ENCODE results near the gene MOK. TPM values are rescaled to one million over a fixed set of nuclear protein-coding genes. Genes with fewer than 3 reads are reported as not detected.

Gene MOK
- total RNA-seq, 3 donors from 2014 or later, result 13.0 to 29.0 (median 23.9) TPM

DNA sequence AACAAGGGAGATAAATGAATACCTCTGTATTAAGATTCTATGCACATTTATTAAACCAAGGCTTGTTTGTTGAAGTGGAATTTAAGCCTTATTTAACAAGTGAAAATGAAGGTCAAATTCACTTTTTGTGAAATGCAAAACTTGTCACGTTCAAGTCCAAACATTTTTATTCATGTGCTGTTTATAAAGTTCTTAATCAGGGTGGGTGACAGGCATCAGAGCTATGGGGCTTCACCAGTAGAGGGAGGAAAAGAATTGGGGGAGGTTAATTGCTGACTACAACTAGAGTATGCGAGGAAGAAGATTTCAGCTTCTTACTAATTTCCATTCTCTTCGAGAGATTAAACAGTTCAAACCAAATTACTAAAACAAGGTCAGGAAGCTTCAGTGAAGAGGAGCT is 9.7 kb downstream of the MOK start:
- no peaks in the 10 kb centered on the region for H3K36me3 ChIP-seq
- DNase-seq (ENCODE audit: low spot score in 2 of 2), result no peak
- H3K4me1 ChIP-seq, result no peaks in the 10 kb centered on the region
- H3K27ac ChIP-seq, result no peak overlapping the region
- no peak overlapping the region for H3K4me3 ChIP-seq
- TF ChIP-seq POLR2AphosphoS5 (IDR thresholded peaks at IDR 0.05) (no peak), POLR2A (IDR thresholded peaks at IDR 0.05) (no peak)
- TF ChIP-seq, protein P1, sequence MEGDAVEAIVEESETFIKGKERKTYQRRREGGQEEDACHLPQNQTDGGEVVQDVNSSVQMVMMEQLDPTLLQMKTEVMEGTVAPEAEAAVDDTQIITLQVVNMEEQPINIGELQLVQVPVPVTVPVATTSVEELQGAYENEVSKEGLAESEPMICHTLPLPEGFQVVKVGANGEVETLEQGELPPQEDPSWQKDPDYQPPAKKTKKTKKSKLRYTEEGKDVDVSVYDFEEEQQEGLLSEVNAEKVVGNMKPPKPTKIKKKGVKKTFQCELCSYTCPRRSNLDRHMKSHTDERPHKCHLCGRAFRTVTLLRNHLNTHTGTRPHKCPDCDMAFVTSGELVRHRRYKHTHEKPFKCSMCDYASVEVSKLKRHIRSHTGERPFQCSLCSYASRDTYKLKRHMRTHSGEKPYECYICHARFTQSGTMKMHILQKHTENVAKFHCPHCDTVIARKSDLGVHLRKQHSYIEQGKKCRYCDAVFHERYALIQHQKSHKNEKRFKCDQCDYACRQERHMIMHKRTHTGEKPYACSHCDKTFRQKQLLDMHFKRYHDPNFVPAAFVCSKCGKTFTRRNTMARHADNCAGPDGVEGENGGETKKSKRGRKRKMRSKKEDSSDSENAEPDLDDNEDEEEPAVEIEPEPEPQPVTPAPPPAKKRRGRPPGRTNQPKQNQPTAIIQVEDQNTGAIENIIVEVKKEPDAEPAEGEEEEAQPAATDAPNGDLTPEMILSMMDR (IDR thresholded peaks at IDR 0.05), result no peak
- intact Hi-C loops (cut with DNase I; ENCODE audit: low total_unique reads), result no loop called here
- no peaks in the 10 kb centered on the region for H3K9me3 ChIP-seq
- no peaks in the 10 kb centered on the region for H3K27me3 ChIP-seq

DNA sequence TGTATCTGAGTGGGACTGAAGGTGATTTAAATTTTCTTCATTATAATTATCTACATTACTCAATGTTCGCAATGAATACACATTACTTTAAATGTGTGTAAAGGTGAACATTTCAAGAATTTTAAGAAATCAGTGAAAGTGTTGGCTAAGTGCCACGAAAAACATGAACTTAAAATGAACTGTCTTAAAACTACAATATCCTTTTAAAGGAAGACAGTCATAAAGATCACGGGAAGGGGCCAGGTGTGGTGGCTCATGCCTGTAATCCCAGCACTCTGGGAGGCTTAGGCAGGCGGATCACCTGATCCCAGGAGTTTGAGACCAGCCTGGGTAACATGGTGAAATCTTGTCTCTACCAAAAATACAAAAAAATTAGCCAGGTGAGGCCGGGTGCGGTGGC is 11.2 kb downstream of the MOK start:
- Histone ChIP-seq H3K9me3 (no peaks in the 10 kb centered on the region), H3K4me1 (no peaks in the 10 kb centered on the region), H3K4me3 (no peak overlapping the region), H3K27me3 (no peaks in the 10 kb centered on the region), H3K36me3 (no peaks in the 10 kb centered on the region), H3K27ac (no peak overlapping the region)
- TF ChIP-seq POLR2A (IDR thresholded peaks at IDR 0.05), result no peak
- no peak for TF ChIP-seq POLR2AphosphoS5 (IDR thresholded peaks at IDR 0.05)
- TF ChIP-seq, protein P1 (IDR thresholded peaks at IDR 0.05), result no peak
- intact Hi-C loops (cut with DNase I; ENCODE audit: low total_unique reads), result no loop called here
- DNase-seq (ENCODE audit: low spot score in 2 of 2), result no peak

- TF ChIP-seq POLR2A (IDR thresholded peaks at IDR 0.05) (no peak), POLR2AphosphoS5 (IDR thresholded peaks at IDR 0.05) (no peak)
- TF ChIP-seq, protein P1 (IDR thresholded peaks at IDR 0.05), result no peak
- DNase-seq (ENCODE audit: low spot score in 2 of 2), result no peak
- intact Hi-C loops (cut with DNase I; ENCODE audit: low total_unique reads), result no loop called here
These were observed 12.5 kb downstream of the MOK start for GRCh38 chr14:102292441-102292840.

GRCh38 chr14:102288139-102288538 is 16.8 kb downstream of the MOK start:
- DNase-seq (ENCODE audit: low spot score in 2 of 2), result no peak
- H3K27me3 ChIP-seq, result no peaks in the 10 kb centered on the region
- no peaks in the 10 kb centered on the region for H3K4me1 ChIP-seq
- H3K9me3 ChIP-seq, result no peaks in the 10 kb centered on the region
- no peaks in the 10 kb centered on the region for H3K36me3 ChIP-seq
- TF ChIP-seq, protein P1 (IDR thresholded peaks at IDR 0.05), result no peak
- TF ChIP-seq POLR2A (IDR thresholded peaks at IDR 0.05), result no peak
- TF ChIP-seq POLR2AphosphoS5 (IDR thresholded peaks at IDR 0.05), result no peak
- intact Hi-C loops (cut with DNase I; ENCODE audit: low total_unique reads), result no loop called here
- no peak overlapping the region for H3K4me3 ChIP-seq
- H3K27ac ChIP-seq, result no peak overlapping the region

More at GRCh38 chr14:102292441-102292840, 12.5 kb downstream of the MOK start:
- Histone ChIP-seq H3K36me3 (no peaks in the 10 kb centered on the region), H3K9me3 (no peaks in the 10 kb centered on the region), H3K4me3 (no peak overlapping the region), H3K4me1 (no peaks in the 10 kb centered on the region), H3K27me3 (no peaks in the 10 kb centered on the region), H3K27ac (no peak overlapping the region)

GRCh38 chr14:102285106-102285505 is 19.9 kb downstream of the MOK start:
- intact Hi-C loops (cut with DNase I; ENCODE audit: low total_unique reads), result no loop called here
- TF ChIP-seq POLR2A (IDR thresholded peaks at IDR 0.05) (no peak), POLR2AphosphoS5 (IDR thresholded peaks at IDR 0.05) (no peak)
- TF ChIP-seq, protein P1 (IDR thresholded peaks at IDR 0.05), result no peak
- no peak for DNase-seq (ENCODE audit: low spot score in 2 of 2)
- Histone ChIP-seq H3K9me3 (no peaks in the 10 kb centered on the region), H3K4me3 (no peak overlapping the region), H3K4me1 (no peaks in the 10 kb centered on the region), H3K27ac (no peak overlapping the region), H3K36me3 (no peaks in the 10 kb centered on the region), H3K27me3 (no peaks in the 10 kb centered on the region)

Data from breast epithelium (tissue), 4 donors.